Hematopoietic multipotent progenitor cell treated with erythropoietin and hydrocortisone succinate and interleukin-3 and kit ligand, for 15 days (in vitro differentiated cells): ENCODE data around the gene EYS.

ENCODE experiments used
- DNase-seq: peaks from one replicate; pipeline ENCODE4 v3.0.0-alpha.2; 2015; ENCODE audit warnings: low spot score

EYS gene

GRCh38 chr6:64590965-64591675, 1115.9 kb downstream of the EYS start:
- DNase-seq = no peak

DNA sequence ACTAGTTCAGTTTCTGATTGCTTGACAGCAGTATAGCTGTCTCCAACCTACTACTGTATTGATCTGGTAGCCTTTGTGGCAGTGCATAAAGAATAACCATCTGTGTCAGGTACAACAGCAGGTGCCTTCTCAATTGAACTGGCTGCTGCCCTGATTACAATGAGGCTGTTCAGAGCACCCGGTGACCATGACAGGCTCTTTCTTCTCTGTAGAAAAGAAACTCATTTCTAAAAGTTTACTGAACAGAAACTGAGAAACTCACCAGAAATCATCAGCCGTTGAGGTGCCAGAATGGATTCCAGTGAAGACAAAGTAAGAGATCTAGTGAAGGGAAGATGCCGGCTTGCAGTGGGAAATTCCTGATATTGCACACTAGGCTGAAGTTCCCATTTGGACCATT, 1117.1 kb downstream of the EYS start:
- no peak for DNase-seq

- no peak for DNase-seq
Observed at GRCh38 chr6:64580346-64580745, 1126.7 kb downstream of the EYS start.

DNA sequence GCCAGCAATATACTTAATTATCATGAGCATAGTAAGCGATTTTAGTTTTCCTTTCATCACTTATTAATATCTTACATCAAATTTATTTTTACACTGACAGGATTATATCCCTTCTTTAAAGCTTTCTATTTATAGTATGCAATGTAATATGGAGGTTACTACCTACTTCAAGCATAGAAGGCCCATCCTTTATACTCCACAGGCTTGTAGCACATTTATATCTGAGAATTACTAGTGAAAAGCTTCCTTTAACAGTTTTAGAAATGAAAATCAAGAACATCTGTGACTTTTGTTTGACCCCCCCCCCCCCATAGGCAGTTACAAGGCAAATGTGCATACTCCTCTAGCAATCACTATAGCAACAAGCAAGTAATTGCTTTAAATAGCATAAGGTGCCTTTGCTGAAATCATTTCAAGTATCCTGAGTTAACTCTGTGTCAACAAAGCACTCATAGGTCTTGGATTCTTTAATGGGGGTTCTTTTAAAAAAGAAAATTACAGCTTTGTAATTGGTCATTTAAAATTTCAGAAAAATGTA, 1153.7 kb downstream of the EYS start:
- DNase-seq = no peak

DNA sequence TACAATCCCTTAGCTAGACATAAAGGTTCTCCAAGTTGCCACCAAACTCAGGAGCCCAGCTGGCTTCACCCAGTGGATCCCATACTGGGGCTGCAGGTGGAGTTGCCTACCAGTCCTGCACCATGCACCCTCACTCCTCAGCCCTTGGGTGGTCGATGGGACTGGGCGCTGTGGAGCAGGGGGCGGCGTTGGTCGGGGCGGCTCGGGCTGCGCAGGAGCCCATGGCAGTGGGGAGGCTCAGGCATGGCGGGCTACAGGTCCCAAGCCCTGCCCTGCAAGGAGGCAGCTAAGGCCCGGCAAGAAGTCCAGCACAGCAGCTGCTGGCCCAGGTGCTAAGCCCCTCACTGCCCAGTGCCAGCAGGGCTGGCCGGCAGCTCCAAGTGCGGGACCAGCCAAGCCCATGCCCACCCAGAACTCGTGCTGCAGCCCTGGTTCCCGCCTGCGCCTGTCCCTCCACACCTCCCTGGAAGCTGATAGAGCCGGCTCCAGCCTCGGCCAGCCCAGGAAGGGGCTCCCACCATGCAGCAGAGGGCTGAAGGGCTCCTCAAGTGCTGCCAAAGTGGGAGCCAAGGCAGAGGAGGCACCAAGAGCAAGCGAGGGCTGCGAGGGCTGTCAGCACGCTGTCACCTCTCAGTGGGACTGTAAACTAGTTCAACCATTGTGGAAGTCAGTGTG, 1159.3 kb downstream of the EYS start:
- DNase-seq = no peak

GRCh38 chr6:64539917-64540316, 1167.1 kb downstream of the EYS start:
- no peak for DNase-seq

DNA sequence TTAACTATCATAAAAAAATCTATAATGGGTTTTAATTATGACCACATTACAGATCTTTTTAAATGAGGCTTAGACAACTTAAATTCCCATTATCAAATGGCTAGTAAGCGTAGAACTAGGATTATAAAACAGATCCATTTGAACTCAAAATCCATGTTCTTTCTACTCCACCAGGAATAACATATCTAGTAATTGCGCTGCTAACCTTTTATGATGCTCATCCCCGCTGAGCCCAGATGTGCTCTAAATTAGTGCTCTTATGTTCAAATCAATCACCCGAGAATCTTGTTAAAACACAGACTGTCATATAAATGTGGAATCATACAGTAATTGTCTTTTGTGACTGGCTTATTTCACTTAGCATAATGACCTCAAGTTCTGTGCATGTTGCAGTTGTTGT, 1168.3 kb downstream of the EYS start:
- no peak for DNase-seq

DNA sequence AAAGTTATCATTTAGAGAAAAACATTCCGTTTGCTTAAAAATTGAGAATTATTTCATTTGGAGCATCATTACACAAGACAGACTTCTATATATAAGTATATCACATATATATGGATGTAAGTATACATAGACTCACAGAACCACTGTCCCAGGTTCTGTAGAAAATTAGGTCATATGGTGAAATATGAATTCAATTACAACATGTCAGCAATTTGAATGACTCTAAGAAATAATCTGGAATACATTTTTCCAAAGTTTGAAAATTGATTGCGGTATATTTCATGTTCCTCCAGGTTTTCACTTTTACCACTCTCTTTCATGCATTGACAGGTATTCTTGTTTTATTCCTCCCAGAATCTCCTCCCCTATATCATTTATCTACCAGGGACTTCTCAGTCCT, 1179.1 kb downstream of the EYS start:
- no peak for DNase-seq

DNA sequence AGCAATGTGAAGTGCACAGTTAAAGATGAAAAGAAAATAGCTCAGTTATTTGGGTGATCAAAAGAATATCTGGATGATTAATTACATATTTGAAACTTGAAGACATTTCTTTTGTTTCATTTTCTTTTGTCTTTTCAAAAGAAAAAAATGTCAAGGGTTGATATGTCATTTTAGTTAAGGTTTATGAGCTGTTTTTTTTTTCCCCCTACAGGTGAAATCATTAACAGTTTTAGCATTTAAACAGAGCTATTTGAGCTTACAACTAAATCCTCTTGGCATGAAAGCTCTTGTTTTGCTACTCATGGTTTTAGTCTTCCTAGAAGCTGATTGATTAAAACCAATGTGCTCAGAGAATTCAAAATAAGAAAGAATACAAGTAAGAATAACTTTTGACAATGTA, 1184.2 kb downstream of the EYS start:
- DNase-seq = no peak

- no peak for DNase-seq
Observed at GRCh38 chr6:64520050-64520449, 1187.0 kb downstream of the EYS start.

DNA sequence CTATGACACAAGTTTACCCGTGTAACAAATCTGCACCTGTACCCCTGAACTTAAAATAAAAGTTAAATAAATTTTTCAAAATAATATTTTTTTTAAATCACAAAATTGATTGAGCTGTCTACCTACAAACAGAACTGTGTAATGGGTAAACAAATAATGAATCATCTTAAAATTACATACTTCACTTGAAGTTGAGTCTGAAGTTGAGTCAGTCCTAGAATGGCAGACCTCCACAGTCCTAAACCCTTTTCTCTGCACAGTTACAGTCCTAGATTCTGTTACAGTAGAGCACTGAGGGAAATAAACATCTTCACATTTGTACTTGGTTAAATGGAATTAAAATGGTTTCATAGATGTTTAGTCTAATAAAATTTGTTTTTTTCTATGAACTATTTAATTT, 1190.6 kb downstream of the EYS start:
- DNase-seq = no peak

DNA sequence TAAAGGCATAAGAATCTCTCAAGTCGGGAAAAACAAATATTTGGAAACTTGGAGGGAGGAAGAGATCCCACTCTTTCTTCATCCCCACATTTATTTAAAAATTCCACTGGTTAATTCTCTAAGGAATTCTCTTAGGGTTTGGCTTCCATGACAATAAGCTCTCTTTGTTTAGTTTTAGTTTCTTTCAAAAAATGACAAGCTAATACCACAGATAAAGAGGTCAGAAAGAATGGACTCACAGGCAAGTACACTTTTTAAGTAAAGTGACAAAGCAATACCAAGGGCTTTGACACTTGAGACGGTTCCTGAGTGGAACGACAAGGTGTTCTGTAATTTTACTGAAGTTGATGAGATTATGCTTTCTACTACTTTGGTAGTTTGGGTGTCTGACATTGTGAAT, 1199.4 kb downstream of the EYS start:
- DNase-seq = no peak

DNA sequence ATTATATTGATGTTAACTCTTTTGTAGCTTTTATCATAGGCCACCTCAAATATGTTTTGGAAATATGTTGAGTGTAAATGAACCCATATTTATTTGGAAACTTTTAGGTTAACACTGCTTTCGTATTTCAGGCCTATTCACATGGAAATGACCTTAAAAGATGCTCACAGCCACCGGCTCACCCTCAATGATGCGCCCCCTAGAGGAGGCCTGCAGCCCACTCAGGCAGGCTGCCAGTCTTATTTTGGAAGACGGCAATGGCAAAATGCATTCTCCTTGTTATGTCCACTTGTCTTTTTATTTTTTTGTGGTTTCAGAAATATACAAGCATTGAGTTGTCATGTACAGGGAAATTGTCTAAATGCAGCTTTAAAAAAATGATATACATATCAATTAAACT, 1201.7 kb downstream of the EYS start:
- DNase-seq = peak; percentile 3

DNA sequence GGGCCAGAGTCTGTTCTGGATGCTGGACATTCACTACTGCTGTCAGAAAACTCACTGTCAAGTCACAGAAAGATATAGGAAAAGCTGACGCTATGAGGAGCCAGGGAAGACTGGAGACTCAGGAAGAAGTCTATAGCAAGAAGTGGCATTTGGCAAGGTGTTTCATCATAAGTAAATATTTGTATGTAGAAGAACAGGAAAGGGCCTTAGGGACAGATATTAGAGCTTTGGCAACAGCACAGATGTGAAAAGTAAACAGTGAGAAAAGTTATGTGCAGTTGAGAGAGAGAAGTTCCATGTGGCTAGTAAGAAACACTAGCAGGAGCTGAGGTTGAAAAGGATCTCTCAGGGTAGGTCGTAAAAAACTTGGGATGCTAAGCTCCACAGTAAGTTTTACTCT, 1202.5 kb downstream of the EYS start:
- no peak for DNase-seq

- DNase-seq = no peak
Observed at GRCh38 chr6:64502801-64503200, 1204.2 kb downstream of the EYS start.

- DNase-seq = no peak
Observed at GRCh38 chr6:64497634-64498033, 1209.4 kb downstream of the EYS start.

DNA sequence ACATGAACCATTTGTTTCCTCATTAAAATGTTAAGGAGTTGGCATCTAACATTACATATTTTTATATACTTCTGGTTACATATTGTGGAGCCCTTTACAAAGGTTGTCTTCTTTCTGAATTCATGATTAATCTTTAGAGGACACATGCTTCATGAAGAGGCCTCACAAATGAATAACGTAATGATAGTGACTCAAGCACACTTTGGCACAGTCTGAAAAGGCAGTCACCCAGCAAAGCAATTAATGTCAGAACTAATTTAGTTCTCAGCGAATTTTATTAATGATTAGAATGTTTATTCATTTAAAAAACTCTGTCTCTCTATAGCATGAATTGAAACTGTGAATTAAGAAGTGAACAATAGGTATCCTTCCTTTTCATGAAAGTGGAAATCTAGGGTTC, 1217.3 kb downstream of the EYS start:
- DNase-seq = no peak

GRCh38 chr6:64486578-64487351, 1220.3 kb downstream of the EYS start:
- DNase-seq = no peak

- DNase-seq = no peak
Observed at GRCh38 chr6:64483956-64484499, 1223.0 kb downstream of the EYS start.

DNA sequence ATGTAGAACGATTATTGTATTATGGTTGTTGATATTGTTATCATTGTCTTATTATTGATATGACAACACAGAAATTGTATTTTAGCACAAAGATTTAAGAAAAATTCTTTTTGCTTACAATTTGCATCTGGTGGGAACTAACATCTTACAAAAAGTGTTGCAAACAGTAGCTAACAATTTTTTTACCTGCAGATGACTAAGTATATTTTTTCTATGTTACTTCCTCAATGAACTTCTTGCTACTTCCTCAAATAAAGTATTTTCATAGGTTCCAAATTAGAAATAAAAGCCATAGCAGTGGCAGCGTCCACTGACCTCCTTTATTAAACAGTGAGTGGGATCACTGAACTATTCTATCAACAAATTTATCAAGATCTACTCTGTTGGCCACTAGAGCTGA, 1224.4 kb downstream of the EYS start:
- no peak for DNase-seq

DNA sequence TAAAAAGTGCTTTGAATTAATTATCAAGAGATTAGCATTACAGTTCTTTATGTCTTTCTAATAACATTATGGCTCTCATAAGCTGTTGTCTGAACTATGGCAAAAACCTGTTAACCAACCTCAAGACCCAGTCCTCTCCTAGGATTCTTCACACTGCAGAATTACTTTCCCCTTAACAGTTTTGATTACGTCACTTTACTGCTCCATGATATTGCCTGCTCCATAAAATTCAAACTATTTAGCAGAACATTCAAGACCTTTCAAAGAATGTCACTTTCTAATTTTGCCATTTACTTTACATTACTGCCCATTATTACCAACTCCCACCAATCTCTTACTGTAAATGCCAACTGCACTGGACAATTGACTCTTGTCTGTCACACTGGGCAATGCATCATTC, 1227.9 kb downstream of the EYS start:
- no peak for DNase-seq

DNA sequence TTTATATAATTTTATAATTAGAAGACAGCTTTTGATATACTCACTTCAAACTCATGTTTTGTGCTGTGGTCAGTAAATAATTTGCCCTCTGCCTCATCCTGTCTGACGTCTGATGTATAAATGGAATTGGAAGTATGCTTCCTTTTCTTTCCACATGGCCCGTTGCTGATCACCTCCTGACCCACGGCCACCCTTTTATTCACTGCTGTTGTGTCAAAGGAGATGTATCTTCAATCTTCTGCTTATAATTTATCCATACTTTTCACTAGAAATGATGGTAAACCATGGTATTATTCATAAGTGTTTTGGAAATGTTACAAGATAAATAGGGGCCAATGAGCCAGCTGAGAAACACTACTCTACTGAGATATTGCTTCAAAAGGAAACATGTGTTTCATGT, 1229.6 kb downstream of the EYS start:
- DNase-seq = no peak

GRCh38 chr6:64476935-64477334, 1230.1 kb downstream of the EYS start:
- no peak for DNase-seq
